Measurements from ENCODE around the gene C4orf36. TPM values are rescaled to one million over a fixed set of nuclear protein-coding genes. Genes with fewer than 3 reads are reported as not detected.

The C4orf36 gene, protein sequence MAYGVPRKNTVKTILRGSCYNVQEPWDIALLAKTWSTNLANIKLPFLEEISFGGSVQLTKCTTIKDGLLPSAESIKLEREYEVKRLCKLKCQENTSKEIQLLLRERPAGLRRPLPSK
- polyA plus RNA-seq (ENCODE audit: insufficient read length in 4 of 4), result 1 to 10 TPM in 2 of 4 donors, under 1 TPM in 2; 0.42 to 2.2 (median 1.3) TPM

DNA sequence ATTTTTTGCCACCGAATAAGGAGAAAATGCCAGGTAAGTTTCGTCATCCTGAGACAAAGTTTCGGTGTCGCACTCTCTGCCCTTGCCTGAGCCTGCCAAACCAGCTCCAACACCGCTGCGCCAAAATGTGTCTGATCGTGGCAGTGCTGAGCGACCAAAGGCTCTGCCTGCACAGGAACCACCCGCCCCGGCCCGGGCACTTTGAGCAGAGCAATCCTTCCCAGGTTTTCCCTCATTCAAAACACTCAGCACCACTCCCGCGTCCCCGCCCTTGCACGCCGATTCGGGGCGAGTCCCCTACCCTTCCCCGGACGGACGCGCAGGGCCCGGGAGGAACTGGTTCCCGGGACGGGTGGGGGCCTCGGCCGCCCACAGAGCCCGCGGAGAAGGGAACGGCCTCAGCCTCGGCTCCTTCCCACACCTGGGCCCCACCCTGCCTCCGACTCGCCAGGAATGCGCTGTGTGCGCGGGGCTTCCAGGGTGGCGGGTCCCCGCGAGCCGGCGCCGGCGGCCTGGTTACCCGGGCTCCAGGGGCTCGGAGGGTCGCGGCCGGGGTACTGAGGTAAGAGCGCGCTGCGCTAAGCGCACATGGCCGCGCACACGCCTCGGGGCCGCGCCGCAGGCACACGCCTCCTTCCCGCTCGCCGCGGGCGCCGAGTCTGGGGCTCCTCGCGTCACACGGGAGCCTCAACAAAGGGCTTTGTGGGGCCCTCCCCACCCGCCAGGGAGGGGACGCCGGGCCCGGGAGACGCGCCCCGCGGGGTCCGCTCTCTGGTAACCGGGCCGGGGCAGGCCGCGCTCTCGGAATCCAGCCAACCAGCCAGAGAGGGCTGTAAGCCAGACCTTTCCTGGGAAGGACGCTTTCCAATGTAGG, at the start of gene C4orf36:
Gene C4orf36, minus strand, starts transcription at position 661 of the 874 bp plus-strand sequence. CDS start 902 bp downstream, outside the sequence.
- DNase-seq (ENCODE audit: low read depth in 4 of 4, low spot score in 3 of 4), result peak in 3 of 4 donors; percentile 54 to 59 (median 55)

- DNase-seq (ENCODE audit: low read depth in 4 of 4, low spot score in 3 of 4), result no peak
Observed at GRCh38 chr4:86940920-86941460, 48.8 kb upstream of the C4orf36 start.

- no peak for DNase-seq (ENCODE audit: low read depth in 4 of 4, low spot score in 3 of 4)
Observed at GRCh38 chr4:86939729-86940575, 47.7 kb upstream of the C4orf36 start.

- no peak for DNase-seq (ENCODE audit: low read depth in 4 of 4, low spot score in 3 of 4)
Observed at GRCh38 chr4:86938771-86939520, 46.7 kb upstream of the C4orf36 start.

DNA sequence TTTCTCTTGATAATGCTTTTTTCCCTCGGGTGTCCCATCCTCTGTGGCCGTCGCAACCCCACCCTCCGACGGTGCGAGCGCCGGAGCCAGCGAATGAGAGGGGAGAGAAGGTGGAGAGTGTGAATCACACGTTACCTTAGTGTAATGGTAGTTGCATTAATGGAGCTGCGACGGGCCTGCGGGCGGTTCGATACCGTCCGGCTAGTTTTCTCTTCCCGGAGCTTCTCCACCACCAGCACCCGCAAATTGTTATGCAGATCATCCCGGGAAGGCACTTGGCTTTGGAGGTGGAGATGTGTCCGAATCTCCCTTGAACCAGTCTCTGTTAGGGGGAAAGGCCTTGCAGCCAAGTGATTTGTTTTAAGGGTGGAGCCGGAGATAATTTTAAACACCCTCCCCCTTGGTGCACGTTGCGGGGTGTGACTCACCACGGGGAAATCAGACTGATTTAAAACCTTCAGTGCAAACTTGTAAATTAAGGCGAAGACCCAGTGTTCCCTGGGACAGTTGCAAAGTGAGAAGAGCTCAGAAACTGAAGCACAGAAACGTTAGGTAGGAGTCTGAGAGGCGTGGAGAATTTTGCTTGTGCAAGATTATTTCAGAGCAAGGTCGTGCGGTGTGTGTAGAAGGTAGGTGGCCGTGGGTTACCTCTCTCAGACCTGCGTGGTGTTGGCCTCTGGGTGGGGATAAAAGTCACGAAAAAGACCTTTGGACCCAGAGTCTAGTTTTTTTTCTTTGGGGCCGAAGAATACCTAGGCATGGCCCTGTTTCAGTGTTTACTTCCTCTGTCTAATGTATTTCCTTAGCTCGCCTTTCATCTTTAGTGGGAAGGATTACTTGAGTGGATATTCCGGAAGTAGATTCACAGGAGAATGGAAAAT, 43.9 kb upstream of the C4orf36 start:
- DNase-seq (ENCODE audit: low read depth in 4 of 4, low spot score in 3 of 4), result no peak

GRCh38 chr4:86935566-86935852, 43.3 kb upstream of the C4orf36 start:
- no peak for DNase-seq (ENCODE audit: low read depth in 4 of 4, low spot score in 3 of 4)

GRCh38 chr4:86934771-86935565, 42.7 kb upstream of the C4orf36 start, which contains the start of gene AFF1:
Gene AFF1 (plus strand): TSS chr4:86935011. CDS start chr4:86948534, 13,523 bp downstream.
- DNase-seq (ENCODE audit: low read depth in 4 of 4, low spot score in 3 of 4), result peak in 3 of 4 donors; percentile 71 to 82 (median 75)

GRCh38 chr4:86934147-86934770, 42.0 kb upstream of the C4orf36 start:
- DNase-seq (ENCODE audit: low read depth in 4 of 4, low spot score in 3 of 4), result no peak

DNA sequence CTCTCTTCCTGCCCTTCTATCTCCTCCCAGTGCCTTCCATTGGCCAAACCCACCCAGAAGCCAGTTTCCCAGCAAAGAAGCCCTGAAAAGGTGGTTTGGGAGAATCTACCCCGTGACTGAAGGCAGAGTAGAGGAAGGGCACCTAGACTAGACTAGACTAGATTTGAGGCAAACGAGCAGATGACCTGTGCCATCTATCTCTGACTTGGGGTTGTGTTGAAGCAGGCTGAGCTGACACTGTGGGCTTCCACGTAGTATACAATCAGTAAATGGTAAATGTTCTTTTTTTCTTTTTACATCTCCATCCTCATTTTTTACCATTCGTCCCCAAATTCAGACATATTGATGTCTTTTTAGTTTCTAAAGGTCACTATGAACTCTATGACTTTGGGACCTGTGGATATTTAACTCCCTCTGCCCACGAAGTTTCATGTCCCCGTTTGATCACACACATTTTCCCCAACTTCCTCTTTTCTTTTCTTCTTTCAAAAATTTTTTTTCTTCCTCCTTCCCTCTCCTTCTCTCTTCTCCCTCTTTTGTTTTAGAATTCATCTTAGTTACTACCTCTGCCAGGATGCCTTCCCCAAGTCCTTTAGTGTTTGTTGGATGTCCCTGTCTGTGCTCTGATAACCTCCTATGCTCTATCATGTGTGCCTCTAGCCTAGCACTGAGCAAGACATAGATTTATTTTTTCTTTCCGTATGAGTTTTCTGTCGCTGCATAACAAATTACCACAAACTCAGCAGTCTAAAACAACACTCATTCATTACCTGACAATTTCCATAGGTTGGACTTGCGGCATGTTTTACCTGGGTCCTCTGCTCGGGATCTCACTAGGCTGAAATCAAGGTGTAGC, 36.4 kb upstream of the C4orf36 start:
- DNase-seq (ENCODE audit: low read depth in 4 of 4, low spot score in 3 of 4), result no peak

DNA sequence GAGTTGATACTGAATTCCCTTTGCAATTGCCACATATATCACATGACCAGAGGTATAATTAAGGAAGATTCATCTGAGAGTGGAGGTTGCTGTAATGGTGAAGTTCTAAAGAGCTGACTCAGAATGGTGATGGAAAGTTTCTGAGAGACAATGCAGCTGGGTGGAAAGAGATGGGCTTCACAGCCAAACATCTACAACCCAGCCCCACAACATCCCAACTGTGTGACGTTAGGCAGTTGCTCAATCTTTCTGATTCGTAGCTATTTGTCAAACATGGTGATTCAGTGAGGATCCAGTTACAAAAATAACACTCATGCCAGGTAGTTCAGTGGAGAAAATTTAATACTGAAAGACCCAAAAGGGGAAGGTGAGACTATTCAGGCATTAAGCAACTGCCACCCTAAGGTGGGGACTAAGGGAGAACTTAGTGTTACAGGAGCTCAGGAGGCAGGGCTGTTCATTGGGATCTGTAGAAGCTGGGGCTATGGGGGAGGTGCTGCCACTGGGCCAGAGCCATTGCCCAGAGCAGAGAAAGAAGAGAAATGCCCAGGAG, 35.7 kb upstream of the C4orf36 start:
- no peak for DNase-seq (ENCODE audit: low read depth in 4 of 4, low spot score in 3 of 4)

DNA sequence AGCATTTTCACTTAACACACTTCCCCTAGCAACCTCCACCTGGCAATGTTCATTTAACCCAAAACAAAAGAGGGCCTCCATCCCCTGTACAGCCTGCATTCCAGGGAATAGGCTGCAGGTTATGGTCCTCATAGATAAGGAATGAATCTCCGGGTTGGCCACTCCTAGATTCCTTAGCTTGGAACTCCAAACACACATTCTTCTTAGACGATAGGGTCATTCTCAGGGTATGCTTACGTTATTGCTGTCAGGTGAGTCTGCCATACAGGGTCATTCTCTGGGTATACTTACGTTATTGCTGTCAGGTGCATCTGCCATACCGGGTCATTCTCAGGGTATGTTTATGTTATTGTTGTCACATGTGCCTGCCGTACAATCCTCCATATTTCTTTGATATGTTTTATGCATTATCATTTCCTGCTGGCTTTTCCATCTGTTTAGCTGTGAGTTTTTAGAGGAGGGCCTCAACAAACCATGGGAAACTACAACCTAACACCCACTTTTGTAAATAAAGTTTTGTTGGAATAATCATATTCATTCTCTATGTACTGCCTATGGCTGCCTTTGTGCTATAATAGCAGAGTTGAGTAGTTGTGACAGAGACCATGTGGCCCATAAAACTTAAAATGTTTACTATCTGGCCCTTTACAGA, 34.3 kb upstream of the C4orf36 start:
- no peak for DNase-seq (ENCODE audit: low read depth in 4 of 4, low spot score in 3 of 4)

- no peak for DNase-seq (ENCODE audit: low read depth in 4 of 4, low spot score in 3 of 4)
Observed at GRCh38 chr4:86924811-86925210, 32.6 kb upstream of the C4orf36 start.

DNA sequence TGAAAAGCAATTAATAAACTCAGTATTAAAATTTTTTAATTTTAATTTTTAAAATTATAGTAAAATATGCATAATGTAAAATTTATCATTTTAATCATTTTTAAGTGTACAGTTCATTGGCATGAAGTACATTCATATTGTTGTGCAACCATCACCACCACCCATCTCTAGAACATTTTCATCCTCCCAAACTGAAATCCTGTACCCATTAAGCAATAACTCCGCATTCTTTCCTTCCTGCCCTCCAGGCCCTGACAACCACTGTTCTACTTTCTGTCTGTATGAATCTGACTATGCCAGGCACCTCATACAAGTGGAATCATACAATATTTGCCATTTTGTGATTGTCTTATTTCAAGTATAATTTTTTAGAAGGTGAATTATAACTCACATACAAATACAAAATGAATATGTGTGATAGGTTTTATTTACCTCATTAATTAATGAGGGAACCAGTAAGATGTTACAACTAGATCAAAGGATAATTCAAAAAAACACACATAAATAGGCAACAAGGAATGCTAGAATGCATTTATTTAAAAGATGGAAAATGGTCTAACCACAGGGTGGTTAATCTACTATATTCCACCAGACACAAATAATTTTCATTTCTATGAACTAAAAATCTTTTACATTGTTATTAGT, 29.5 kb upstream of the C4orf36 start:
- no peak for DNase-seq (ENCODE audit: low read depth in 4 of 4, low spot score in 3 of 4)

DNA sequence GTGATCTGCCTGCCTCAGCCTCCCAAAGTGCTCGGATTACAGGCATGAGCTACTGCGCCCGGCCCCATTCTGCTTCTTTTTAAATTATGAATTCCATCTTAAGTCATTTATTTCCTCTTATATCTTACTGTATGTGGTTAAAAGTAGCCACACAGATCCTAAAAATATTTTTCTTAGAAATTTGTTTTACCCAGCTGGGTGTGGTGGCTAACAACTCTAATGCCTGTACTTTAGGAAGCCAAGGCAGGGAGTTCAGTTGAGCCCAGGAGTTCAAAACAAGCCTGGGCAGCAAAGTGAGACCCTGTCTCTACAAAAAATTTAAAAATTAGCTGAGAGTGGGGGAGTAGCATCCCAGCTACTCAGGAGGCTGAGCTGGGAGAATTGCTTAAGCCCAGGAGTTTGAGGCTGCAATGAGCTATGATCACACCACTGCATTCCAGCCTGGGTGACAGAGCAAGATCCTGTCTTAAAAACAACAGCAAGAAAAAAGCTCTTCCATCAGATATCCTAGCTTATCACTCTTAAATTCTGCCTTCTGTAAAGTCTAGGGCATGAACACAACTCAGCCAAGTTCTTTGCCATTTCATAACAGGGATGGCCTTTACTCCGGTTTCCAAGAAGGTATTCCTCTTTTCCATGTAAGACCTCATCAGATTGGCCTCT, 27.5 kb upstream of the C4orf36 start:
- DNase-seq (ENCODE audit: low read depth in 4 of 4, low spot score in 3 of 4), result no peak

- DNase-seq (ENCODE audit: low read depth in 4 of 4, low spot score in 3 of 4), result no peak
Observed at GRCh38 chr4:86918539-86919072, 26.4 kb upstream of the C4orf36 start.

All from left renal pelvis (tissue), 4 donors.